Thoracic aorta (tissue), 2 donors: ENCODE measurements around the gene MBOAT1. TPM values are rescaled to one million over a fixed set of nuclear protein-coding genes. Genes with fewer than 3 reads are reported as not detected.

Experiments used
- ATAC-seq: fragments of 150-250 bp; one replicate; pipeline ENCODE4 v1.8.0; 2017; ENCODE audit warnings: low read depth; ENCODE audit not compliant: insufficient number of reproducible peaks, low FRiP score
- DNase-seq: peaks from one replicate; pipeline ENCODE4 v3.0.0-alpha.2; 2020; ENCODE audit warnings: low spot score
- H3K27ac ChIP-seq, 2 donors: fragments of 200-600 bp; sonication (generic); 1 replicate in 1 of 2; 2 replicates in 1 of 2; pipeline ENCODE4 v1.5.1; 2016; ENCODE audit warnings: mild to moderate bottlenecking in 2 of 2, moderate library complexity in 2 of 2
- H3K27me3 ChIP-seq: fragments of 200-600 bp; sonication (generic); replicated peaks from 2 replicates; pipeline ENCODE4 v1.6.0; 2016; ENCODE audit warnings: mild to moderate bottlenecking; ENCODE audit not compliant: insufficient read depth
- H3K36me3 ChIP-seq: fragments of 200-600 bp; sonication (generic); one replicate; pipeline ENCODE4 v1.5.1; 2016
- H3K4me1 ChIP-seq, 2 donors: fragments of 200-600 bp; sonication (generic); 1 replicate in 1 of 2; 2 replicates in 1 of 2; pipeline versions ENCODE4 v1.5.1 to v1.6.0; 2016; ENCODE audit warnings: low read depth in 2 of 2, mild to moderate bottlenecking in 1 of 2; ENCODE audit not compliant: control insufficient read depth in 1 of 2
- H3K4me3 ChIP-seq: fragments of 200-600 bp; sonication (generic); 2 replicates; pipeline ENCODE4 v1.5.1; 2016; ENCODE audit warnings: mild to moderate bottlenecking
- H3K9me3 ChIP-seq: fragments of 200-600 bp; sonication (generic); 2 replicates; pipeline ENCODE4 v1.5.1; 2016
- total RNA-seq, 2 donors: library from RNA; depleted of rRNA; stranded (reverse); fragments of >200 nt; gene quantifications; one replicate each; pipeline versions ENCODE4 v1.1.0 to v1.2.3, GENCODE V29; 2016
- TF ChIP-seq, protein P1 (sequence below): fragments of 200-600 bp; sonication (generic); IDR thresholded peaks from one replicate; pipeline ENCODE4 v1.5.1; 2019; ENCODE audit warnings: antibody characterized with exemption

Gene MBOAT1
- total RNA-seq, 2 donors from 2014 or later = 5.5 to 6.8 TPM

GRCh38 chr6:20113649-20114224 lies 98.5 kb downstream of the MBOAT1 start:
- no peak overlapping the region for H3K4me3 ChIP-seq
- TF ChIP-seq, protein P1, sequence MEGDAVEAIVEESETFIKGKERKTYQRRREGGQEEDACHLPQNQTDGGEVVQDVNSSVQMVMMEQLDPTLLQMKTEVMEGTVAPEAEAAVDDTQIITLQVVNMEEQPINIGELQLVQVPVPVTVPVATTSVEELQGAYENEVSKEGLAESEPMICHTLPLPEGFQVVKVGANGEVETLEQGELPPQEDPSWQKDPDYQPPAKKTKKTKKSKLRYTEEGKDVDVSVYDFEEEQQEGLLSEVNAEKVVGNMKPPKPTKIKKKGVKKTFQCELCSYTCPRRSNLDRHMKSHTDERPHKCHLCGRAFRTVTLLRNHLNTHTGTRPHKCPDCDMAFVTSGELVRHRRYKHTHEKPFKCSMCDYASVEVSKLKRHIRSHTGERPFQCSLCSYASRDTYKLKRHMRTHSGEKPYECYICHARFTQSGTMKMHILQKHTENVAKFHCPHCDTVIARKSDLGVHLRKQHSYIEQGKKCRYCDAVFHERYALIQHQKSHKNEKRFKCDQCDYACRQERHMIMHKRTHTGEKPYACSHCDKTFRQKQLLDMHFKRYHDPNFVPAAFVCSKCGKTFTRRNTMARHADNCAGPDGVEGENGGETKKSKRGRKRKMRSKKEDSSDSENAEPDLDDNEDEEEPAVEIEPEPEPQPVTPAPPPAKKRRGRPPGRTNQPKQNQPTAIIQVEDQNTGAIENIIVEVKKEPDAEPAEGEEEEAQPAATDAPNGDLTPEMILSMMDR = no peak
- ATAC-seq (no peak), DNase-seq (no peak)
- no peak overlapping the region for H3K27ac ChIP-seq
- H3K36me3 ChIP-seq = no peaks in the 10 kb centered on the region
- peaks cover 5 to 21% of the 10 kb centered on the region in 2 donors for H3K4me1 ChIP-seq
- H3K9me3 ChIP-seq = no peaks in the 10 kb centered on the region
- H3K27me3 ChIP-seq = no peaks in the 10 kb centered on the region

DNA sequence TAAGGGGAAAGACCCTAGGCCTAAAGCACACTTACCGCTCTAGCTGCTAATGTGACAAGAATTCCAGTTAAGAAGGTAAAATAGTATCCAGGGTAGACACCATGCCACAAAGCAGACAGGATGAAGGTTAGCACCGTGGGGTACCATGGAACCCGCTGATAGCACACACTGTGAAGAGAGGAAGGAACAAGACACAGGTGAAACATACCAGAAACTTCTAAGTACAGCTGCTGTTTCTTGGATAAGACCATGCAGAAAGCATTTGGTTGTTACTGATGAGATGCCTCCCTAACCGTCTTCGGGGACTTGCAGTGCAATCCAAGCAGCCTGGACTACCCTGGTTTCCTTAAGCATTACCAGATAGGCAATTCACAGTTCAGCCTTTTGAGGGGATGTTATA lies 99.4 kb downstream of the MBOAT1 start:
- DNase-seq (no peak), ATAC-seq (no peak)
- no peaks in the 10 kb centered on the region for H3K36me3 ChIP-seq
- H3K4me1 ChIP-seq = peaks cover 5 to 21% of the 10 kb centered on the region in 2 donors
- no peaks in the 10 kb centered on the region for H3K27me3 ChIP-seq
- H3K4me3 ChIP-seq = no peak overlapping the region
- TF ChIP-seq, protein P1 = no peak
- H3K27ac ChIP-seq = no peak overlapping the region
- H3K9me3 ChIP-seq = no peaks in the 10 kb centered on the region

DNA sequence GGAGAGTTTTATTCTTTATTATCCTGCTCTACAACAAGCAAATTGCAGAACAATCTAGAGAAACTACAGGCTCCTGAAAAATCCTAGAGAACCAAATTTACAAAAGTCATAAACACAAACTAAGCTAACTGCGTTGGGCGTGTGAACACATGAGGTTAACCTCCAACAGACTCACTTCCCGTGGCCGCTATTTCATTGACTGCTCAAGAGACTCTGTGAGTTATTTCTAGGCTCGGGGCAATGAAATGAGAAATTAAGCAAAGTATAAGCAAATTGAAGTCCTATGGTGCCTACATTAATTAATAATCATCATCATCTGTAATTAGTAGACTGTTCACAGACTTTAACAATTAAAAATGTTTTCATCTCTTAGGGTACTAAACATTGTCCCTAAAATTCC lies 100.0 kb downstream of the MBOAT1 start:
- ATAC-seq (no peak), DNase-seq (no peak)
- Histone ChIP-seq H3K27ac (no peak overlapping the region), H3K36me3 (no peaks in the 10 kb centered on the region), H3K4me3 (no peak overlapping the region), H3K27me3 (no peaks in the 10 kb centered on the region), H3K4me1 (peaks cover 5 to 21% of the 10 kb centered on the region in 2 donors), H3K9me3 (no peaks in the 10 kb centered on the region)
- TF ChIP-seq, protein P1 = no peak

- Histone ChIP-seq H3K4me1 (peaks cover 0 to 12% of the 10 kb centered on the region in 2 donors), H3K9me3 (no peaks in the 10 kb centered on the region), H3K36me3 (no peaks in the 10 kb centered on the region), H3K4me3 (no peak overlapping the region), H3K27me3 (no peaks in the 10 kb centered on the region), H3K27ac (no peak overlapping the region)
- no peak for ATAC-seq
- DNase-seq = no peak
- TF ChIP-seq, protein P1 = no peak
Observed at GRCh38 chr6:20110478-20110877, 101.8 kb downstream of the MBOAT1 start.

DNA sequence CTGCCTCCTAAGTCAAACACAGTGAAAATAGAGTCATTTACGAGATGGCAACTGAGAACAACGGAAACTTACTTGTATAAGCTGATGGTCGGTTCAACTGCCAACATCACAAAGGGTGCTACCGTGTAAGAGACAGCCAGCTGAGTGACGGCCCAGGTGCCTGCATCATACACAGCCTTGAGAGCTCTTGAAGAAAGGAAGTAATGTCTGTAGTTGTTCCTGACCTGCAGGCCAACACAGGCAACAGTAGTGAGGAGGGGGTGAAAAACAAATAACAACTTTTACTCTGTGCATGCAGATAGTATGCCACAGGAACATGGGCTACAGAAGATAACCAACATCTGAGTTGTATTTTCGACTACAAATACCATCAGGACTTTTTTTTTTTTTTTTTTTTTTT lies 102.7 kb downstream of the MBOAT1 start:
- TF ChIP-seq, protein P1 = no peak
- Histone ChIP-seq H3K27ac (no peak overlapping the region), H3K4me1 (peaks cover 0 to 7% of the 10 kb centered on the region in 2 donors), H3K9me3 (no peaks in the 10 kb centered on the region), H3K36me3 (no peaks in the 10 kb centered on the region), H3K4me3 (no peak overlapping the region), H3K27me3 (no peaks in the 10 kb centered on the region)
- ATAC-seq (no peak), DNase-seq (no peak)
